ENCODE measurements around the gene HFE. TPM values are rescaled to one million over a fixed set of nuclear protein-coding genes. Genes with fewer than 3 reads are reported as not detected.

Gene HFE
- total and polyA plus RNA-seq, 2 of the 13 experiments (the other 11 are each of a cell fraction or from before 2014, with no cell fraction given), result 3.7 to 6.3 TPM

GRCh38 chr6:26045065-26045927, 41.9 kb upstream of the HFE start (continued):
- TF ChIP-seq ARID4A (CRISPR knock-in tag; IDR thresholded peaks at IDR 0.05; ENCODE audit: borderline replicate concordance) (peak; percentile 95), FUBP1 (CRISPR knock-in tag; IDR thresholded peaks at IDR 0.05; ENCODE audit: borderline replicate concordance) (peak; percentile 47; the same call in 1 of the 2 replicates), NFIB (CRISPR knock-in tag; IDR thresholded peaks at IDR 0.05; ENCODE audit: borderline replicate concordance) (no peak), FOXM1 (CRISPR knock-in tag; IDR thresholded peaks at IDR 0.05) (peak; percentile 85), ZBTB7A (CRISPR knock-in tag; IDR thresholded peaks at IDR 0.05) (peak; percentile 64), MBD4 (IDR thresholded peaks at IDR 0.05; ENCODE audit: borderline replicate concordance, low read length) (peak; percentile 66; the same call in 1 of the 2 replicates), PREB (CRISPR knock-in tag; IDR thresholded peaks at IDR 0.05) (peak; percentile 31; the same call in 1 of the 2 replicates), MXD1 (CRISPR knock-in tag; IDR thresholded peaks at IDR 0.05) (no peak), ATRX (CRISPR knock-in tag; IDR thresholded peaks at IDR 0.05; ENCODE audit: borderline replicate concordance) (no peak), FOSL2 (CRISPR knock-in tag; IDR thresholded peaks at IDR 0.05) (peak; percentile 61), TSC22D2 (CRISPR knock-in tag; IDR thresholded peaks at IDR 0.05; ENCODE audit: borderline replicate concordance) (peak; percentile 86; the same call in 1 of the 2 replicates), ZNF441 (CRISPR knock-in tag; IDR thresholded peaks at IDR 0.05; ENCODE audit: borderline replicate concordance) (peak; percentile 60; the same call in 1 of the 2 replicates), RERE (CRISPR knock-in tag; IDR thresholded peaks at IDR 0.05; ENCODE audit: low read depth) (peak; percentile 60; the same call in 1 of the 2 replicates), ZEB1 (IDR thresholded peaks at IDR 0.05; ENCODE audit: insufficient replicate concordance, low read depth) (peak; percentile 96)
